Esophagus squamous epithelium (tissue), 5 donors: ENCODE measurements around the gene PBRM1. TPM values are rescaled to one million over a fixed set of nuclear protein-coding genes. Genes with fewer than 3 reads are reported as not detected.

Source experiments
- DNase-seq: peaks from one replicate; lab custom pipeline; 2025; lab: John Stamatoyannopoulos, UW
- H3K27ac ChIP-seq, 4 donors: fragments of 200-600 bp; sonication (generic); one replicate each; pipeline ENCODE4 v1.5.1; 2016 to 2019; ENCODE audit warnings: mild to moderate bottlenecking in 1 of 4
- H3K27me3 ChIP-seq, 4 donors: fragments of 200-600 bp; sonication (generic); 1 replicate in 3 of 4; 2 replicates in 1 of 4; pipeline versions ENCODE4 v1.5.1 to v1.6.0; 2017 to 2021; ENCODE audit warnings: antibody characterized with exemption in 1 of 4
- H3K36me3 ChIP-seq, 3 donors: fragments of 200-600 bp; sonication (generic); one replicate each; pipeline ENCODE4 v1.5.1; 2016 to 2019
- H3K4me1 ChIP-seq, 3 donors: fragments of 200-600 bp; sonication (generic); one replicate each; pipeline ENCODE4 v1.5.1; 2017 to 2019
- H3K4me3 ChIP-seq, 4 donors: fragments of 200-600 bp; sonication (generic); 1 replicate in 3 of 4; 2 replicates in 1 of 4; pipeline ENCODE4 v1.5.1; 2016 to 2019; ENCODE audit warnings: mild to moderate bottlenecking in 2 of 4, moderate library complexity in 1 of 4
- H3K9me3 ChIP-seq, 3 donors: fragments of 200-600 bp; sonication (generic); one replicate each; pipeline ENCODE4 v1.5.1; 2016 to 2019
- POLR2A ChIP-seq, 4 donors: fragments of 450-650 bp; IDR thresholded peaks; one replicate each; pipeline ENCODE4 v1.6.1; 2017; ENCODE audit warnings: antibody characterized with exemption in 4 of 4, mild to moderate bottlenecking in 4 of 4, moderate library complexity in 3 of 4
- WGBS, 2 donors: methylation state at CpG; one replicate each; pipeline ENCODE4 v1.1.5; 2018; 5-methylcytosine and 5-hydroxymethylcytosine counted together
- intact Hi-C: fragments of 100-400 bp; cut with DNase I; formaldehyde crosslinking; loops from one replicate; pipeline ENCODE4 v1.15.0; 2022
- total RNA-seq, 4 donors: library from RNA; depleted of rRNA; stranded (reverse); fragments of >200 nt; gene quantifications; one replicate each; pipeline ENCODE4 v1.1.0, GENCODE V29; 2016
- TF ChIP-seq, protein P1 (sequence below), 6 experiments: fragments of 450-650 bp in 4 of 6; fragments of 200-600 bp in 2 of 6; sonication (generic) in 2 of 6; IDR thresholded peaks; one replicate each; pipeline ENCODE4 v1.5.1; 2016 to 2019; ENCODE audit warnings: antibody characterized with exemption in 6 of 6, mild to moderate bottlenecking in 4 of 6, moderate library complexity in 4 of 6
- donor health status: DM: yes; HTN: yes; CAD: no.

Gene PBRM1
- total RNA-seq, 4 donors from 2014 or later, result 34.0 to 76.4 (median 63.7) TPM

DNA sequence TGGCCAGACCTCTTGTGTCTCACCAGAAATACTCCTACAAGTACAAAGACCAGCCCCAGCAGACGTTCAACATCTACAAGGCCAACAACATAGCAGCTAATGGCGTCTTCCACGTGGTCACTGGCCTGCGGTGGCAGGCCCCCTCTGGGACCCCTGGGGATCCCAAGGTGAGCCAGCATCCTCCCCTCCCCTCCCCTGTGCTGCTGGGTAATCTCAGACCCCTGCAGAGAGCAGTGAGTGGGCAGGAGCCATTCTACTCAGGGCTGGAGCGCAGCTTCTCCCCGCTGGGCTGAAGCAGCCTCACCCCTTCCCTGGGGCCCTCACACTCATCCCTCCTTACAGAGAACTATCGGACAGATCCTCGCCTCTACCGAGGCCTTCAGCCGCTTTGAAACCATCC, 180.7 kb downstream of the PBRM1 start:
- intact Hi-C loops, result no loop called here
- no peaks in the 10 kb centered on the region for H3K36me3 ChIP-seq
- H3K4me3 ChIP-seq, result no peak overlapping the region
- no peak for DNase-seq
- H3K9me3 ChIP-seq, result no peaks in the 10 kb centered on the region
- H3K27ac ChIP-seq, result no peak overlapping the region
- no peaks in the 10 kb centered on the region for H3K4me1 ChIP-seq
- WGBS, 2 donors, result 83 to 89% methylated on average over 3 to 4 of the region's 10 CpGs
- no peaks in the 10 kb centered on the region for H3K27me3 ChIP-seq
- no peak for TF ChIP-seq POLR2A (IDR thresholded peaks at IDR 0.05)
- TF ChIP-seq, protein P1, sequence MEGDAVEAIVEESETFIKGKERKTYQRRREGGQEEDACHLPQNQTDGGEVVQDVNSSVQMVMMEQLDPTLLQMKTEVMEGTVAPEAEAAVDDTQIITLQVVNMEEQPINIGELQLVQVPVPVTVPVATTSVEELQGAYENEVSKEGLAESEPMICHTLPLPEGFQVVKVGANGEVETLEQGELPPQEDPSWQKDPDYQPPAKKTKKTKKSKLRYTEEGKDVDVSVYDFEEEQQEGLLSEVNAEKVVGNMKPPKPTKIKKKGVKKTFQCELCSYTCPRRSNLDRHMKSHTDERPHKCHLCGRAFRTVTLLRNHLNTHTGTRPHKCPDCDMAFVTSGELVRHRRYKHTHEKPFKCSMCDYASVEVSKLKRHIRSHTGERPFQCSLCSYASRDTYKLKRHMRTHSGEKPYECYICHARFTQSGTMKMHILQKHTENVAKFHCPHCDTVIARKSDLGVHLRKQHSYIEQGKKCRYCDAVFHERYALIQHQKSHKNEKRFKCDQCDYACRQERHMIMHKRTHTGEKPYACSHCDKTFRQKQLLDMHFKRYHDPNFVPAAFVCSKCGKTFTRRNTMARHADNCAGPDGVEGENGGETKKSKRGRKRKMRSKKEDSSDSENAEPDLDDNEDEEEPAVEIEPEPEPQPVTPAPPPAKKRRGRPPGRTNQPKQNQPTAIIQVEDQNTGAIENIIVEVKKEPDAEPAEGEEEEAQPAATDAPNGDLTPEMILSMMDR (IDR thresholded peaks at IDR 0.05), result no peak

DNA sequence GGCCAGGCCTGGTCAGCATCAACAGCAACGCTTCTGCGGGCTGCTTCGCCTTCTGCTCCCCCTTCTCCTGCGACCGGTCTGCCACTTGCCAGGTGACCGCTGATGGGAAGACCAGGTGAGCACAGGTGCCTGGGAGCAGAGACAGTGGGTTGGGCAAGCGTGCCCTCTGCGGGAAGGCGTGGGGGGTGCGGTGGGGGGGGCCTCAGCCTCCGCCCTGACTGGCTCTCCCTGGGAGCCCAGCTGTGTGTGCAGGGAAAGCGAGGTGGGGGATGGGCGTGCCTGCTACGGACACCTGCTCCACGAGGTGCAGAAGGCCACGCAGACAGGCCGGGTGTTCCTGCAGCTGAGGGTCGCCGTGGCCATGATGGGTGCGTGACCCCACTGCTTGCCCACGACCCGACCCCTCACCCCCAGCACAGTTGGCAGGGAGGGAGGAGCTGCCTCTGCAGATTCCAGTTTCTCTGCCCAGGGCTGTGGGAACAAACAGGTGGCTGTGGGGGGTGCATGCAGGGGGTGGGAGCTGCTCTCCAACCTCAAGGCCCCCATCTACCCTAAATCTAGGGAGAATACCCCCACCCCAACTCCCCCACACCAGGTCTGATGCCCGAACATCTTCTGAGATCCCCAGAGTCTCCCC, 181.8 kb downstream of the PBRM1 start:
- H3K27me3 ChIP-seq, result no peaks in the 10 kb centered on the region
- intact Hi-C loops, result no loop called here
- H3K4me3 ChIP-seq, result no peak overlapping the region
- no peak for TF ChIP-seq POLR2A (IDR thresholded peaks at IDR 0.05)
- TF ChIP-seq, protein P1 (IDR thresholded peaks at IDR 0.05), result no peak
- no peaks in the 10 kb centered on the region for H3K9me3 ChIP-seq
- no peak for DNase-seq
- H3K36me3 ChIP-seq, result no peaks in the 10 kb centered on the region
- peaks cover 0 to 4% (median 0%) of the 10 kb centered on the region in 3 donors for H3K4me1 ChIP-seq
- WGBS, 2 donors, result 83 to 90% methylated on average over 1 to 2 of the region's 23 CpGs
- H3K27ac ChIP-seq, result no peak overlapping the region

DNA sequence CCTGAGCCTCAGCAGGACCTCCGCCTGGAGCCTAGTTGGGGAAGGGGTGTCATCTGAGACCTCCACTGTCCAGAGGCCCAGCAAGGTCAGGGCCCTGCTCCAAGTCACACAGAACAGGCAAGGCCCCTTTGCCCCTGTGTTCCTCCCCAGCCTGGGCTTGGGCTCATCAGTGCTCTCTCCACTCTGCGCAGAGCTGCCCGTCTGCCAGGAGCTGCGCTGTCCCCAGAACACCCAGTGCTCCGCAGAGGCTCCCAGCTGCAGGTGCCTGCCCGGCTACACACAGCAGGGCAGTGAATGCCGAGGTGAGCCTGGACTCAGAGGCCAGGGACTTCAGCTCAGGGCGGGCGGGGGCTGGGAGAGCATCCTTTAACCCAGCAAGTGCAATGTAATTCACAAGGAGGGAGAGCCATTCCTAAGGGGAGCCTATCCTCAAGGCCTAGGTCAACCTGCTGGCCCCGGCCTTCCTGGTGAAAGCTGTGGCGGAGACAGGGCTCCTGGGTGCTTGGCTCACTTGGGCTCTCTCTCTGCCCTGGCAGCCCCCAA, 182.8 kb downstream of the PBRM1 start:
- intact Hi-C loops, result no loop called here
- no peaks in the 10 kb centered on the region for H3K9me3 ChIP-seq
- H3K36me3 ChIP-seq, result no peaks in the 10 kb centered on the region
- no peak overlapping the region for H3K27ac ChIP-seq
- TF ChIP-seq, protein P1 (IDR thresholded peaks at IDR 0.05), result no peak
- no peak for TF ChIP-seq POLR2A (IDR thresholded peaks at IDR 0.05)
- no peaks in the 10 kb centered on the region for H3K27me3 ChIP-seq
- WGBS, 2 donors, result no CpG with 5 or more reads among the region's 11 CpGs
- H3K4me3 ChIP-seq, result no peak overlapping the region
- no peak for DNase-seq
- H3K4me1 ChIP-seq, result peaks cover 0 to 14% (median 0%) of the 10 kb centered on the region in 3 donors

DNA sequence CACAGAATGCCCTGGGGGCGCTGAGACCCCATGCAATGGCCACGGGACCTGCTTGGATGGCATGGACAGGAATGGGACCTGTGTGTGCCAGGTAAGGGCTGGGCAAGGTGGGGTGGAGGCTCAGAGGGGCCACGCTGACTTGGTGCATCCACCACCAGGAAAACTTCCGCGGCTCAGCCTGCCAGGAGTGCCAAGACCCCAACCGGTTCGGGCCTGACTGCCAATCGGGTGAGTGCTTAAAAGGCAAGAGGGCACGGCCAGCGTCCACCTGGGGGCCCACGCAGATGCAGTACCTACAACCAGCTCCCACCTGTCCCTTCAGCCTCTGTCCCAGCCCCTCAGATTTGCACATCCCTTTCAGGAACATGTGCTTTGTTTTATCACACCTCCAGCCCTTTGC, 183.7 kb downstream of the PBRM1 start:
- no peaks in the 10 kb centered on the region for H3K36me3 ChIP-seq
- H3K9me3 ChIP-seq, result no peaks in the 10 kb centered on the region
- no peak for DNase-seq
- H3K27ac ChIP-seq, result no peak overlapping the region
- no peak overlapping the region for H3K4me3 ChIP-seq
- TF ChIP-seq, protein P1 (IDR thresholded peaks at IDR 0.05), result no peak
- TF ChIP-seq POLR2A (IDR thresholded peaks at IDR 0.05), result no peak
- intact Hi-C loops, result no loop called here
- peaks cover 0 to 20% (median 0%) of the 10 kb centered on the region in 3 donors for H3K4me1 ChIP-seq
- H3K27me3 ChIP-seq, result no peaks in the 10 kb centered on the region
- WGBS, 2 donors, result 66 to 96% methylated on average over 3 of the region's 11 CpGs

DNA sequence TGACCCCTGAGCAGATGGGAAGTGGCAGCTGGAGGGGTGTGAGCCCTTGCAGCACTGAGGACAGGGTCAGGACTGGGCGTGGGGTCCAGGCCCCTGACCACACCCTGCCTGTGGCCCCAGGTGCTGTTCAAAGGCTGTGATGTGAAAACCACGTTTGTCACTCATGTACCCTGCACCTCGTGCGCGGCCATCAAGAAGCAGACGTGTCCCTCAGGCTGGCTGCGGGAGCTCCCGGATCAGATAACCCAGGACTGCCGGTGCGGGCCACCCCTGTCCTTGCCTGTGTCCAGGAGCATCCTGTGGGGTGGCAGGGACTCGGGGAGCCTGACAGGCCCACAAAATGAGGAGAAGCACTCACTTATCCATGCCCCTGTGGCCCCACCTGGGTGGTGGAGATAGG, 184.7 kb downstream of the PBRM1 start:
- Histone ChIP-seq H3K9me3 (no peaks in the 10 kb centered on the region), H3K27me3 (no peaks in the 10 kb centered on the region), H3K27ac (no peak overlapping the region), H3K4me1 (peaks cover 0 to 30% (median 2%) of the 10 kb centered on the region in 3 donors), H3K4me3 (no peak overlapping the region), H3K36me3 (no peaks in the 10 kb centered on the region)
- no peak for DNase-seq
- TF ChIP-seq, protein P1 (IDR thresholded peaks at IDR 0.05), result no peak
- 92% methylated on average over 2 of the region's 11 CpGs; no CpG with 5 or more reads in 1 of the 2 donors for WGBS, 2 donors
- intact Hi-C loops, result no loop called here
